K562 (cell line): ENCODE results near the gene DENND1A. TPM values are rescaled to one million over a fixed set of nuclear protein-coding genes. Genes with fewer than 3 reads are reported as not detected.
A peak's percentile ranks its signal among the peaks of the same experiment; 100 is the strongest.

Experiments
- ATF1 ChIP-seq, 2 experiments: fragments of 450-650 bp in 1 of 2; IDR thresholded peaks; 2 replicates each; pipeline ENCODE4 v1.6.1; 2016; ENCODE audit warnings: missing compliant biosample characterization in 1 of 2, missing genetic modification characterization in 1 of 2
- BRD9 ChIP-seq: fragments of 450-650 bp; IDR thresholded peaks from 2 replicates; pipeline ENCODE4 v1.6.1; 2018; ENCODE audit warnings: low read depth; ENCODE audit not compliant: partially characterized antibody
- CBX3 ChIP-seq, 2 experiments: IDR thresholded peaks; 1 replicate in 1 of 2; 2 replicates in 1 of 2; pipeline ENCODE4 v1.6.1; 2012; ENCODE audit warnings: inconsistent platforms in 2 of 2, low read length in 2 of 2, borderline replicate concordance in 1 of 2, control low read depth in 1 of 2
- CXXC5 ChIP-seq: fragments of 250-450 bp; sonication (Bioruptor Pico); IDR thresholded peaks from 2 replicates; pipeline ENCODE4 v1.8.0; 2022; ENCODE audit warnings: inconsistent platforms, mild to moderate bottlenecking, moderate library complexity
- L3MBTL2 ChIP-seq: fragments of 450-650 bp; IDR thresholded peaks from 2 replicates; pipeline ENCODE4 v1.6.1; 2016; ENCODE audit warnings: mild to moderate bottlenecking, moderate library complexity
- NFE2L1 ChIP-seq: fragments of 450-650 bp; IDR thresholded peaks from 2 replicates; pipeline ENCODE4 v1.6.1; 2016; ENCODE audit warnings: missing genetic modification characterization, low read depth, mild to moderate bottlenecking, missing compliant biosample characterization, moderate library complexity, borderline replicate concordance
- PHTF2 ChIP-seq: fragments of 250-450 bp; sonication (Bioruptor Pico); IDR thresholded peaks from 2 replicates; pipeline ENCODE4 v1.5.0; 2021; ENCODE audit warnings: mild to moderate bottlenecking
- PRPF4 ChIP-seq: fragments of 200-400 bp; formaldehyde crosslinking; IDR thresholded peaks from one replicate; pipeline ENCODE4 v1.6.1; 2017; ENCODE audit warnings: low read length, low read depth, mild to moderate bottlenecking; ENCODE audit not compliant: insufficient read depth, poor library complexity, severe bottlenecking
- RHOXF2B ChIP-seq: fragments of 250-450 bp; sonication (Bioruptor Pico); conservative IDR thresholded peaks from 2 replicates; pipeline ENCODE4 v1.5.1; 2021
- XRCC4 ChIP-seq: IDR thresholded peaks from one replicate; pipeline ENCODE4 v1.6.1; 2011; ENCODE audit not compliant: insufficient read depth, insufficient read length; ENCODE audit errors: extremely low read depth
- ZNF583 ChIP-seq: fragments of 250-450 bp; sonication (Bioruptor Pico); IDR thresholded peaks from 2 replicates; pipeline ENCODE4 v1.4.0; 2020
- polyA plus RNA-seq, 8 experiments: library from polyadenylated mRNA; depleted of rRNA in 4 of 8; stranded (reverse) in 5 of 8; unstranded in 3 of 8; fragments of >200 nt; fragmentation: Nextera tagmentation in 2 of 8; fragmentation: Illumina TruSeq in 1 of 8; extraction: Ambion mirVana in 2 of 8; extraction: Trizol in 1 of 8; gene quantifications; 2 replicates each; pipeline versions ENCODE4 v1.2.1 to v1.2.3, GENCODE V29; 2011 to 2014; ENCODE audit warnings: inconsistent platforms in 1 of 8, missing spikeins in 1 of 8
- total RNA-seq, 7 experiments: library from RNA; depleted of rRNA in 6 of 7; stranded (reverse); fragments of >200 nt in 6 of 7; fragmentation: Illumina TruSeq in 2 of 7; extraction: Trizol in 2 of 7; gene quantifications; 2 replicates each; pipeline versions ENCODE4 v1.2.1 to v1.2.3, GENCODE V29; 2011 to 2021; ENCODE audit warnings: low replicate concordance in 1 of 7
- TF ChIP-seq, protein P1 (sequence below): fragments of 250-450 bp; sonication (Bioruptor Pico); IDR thresholded peaks from 2 replicates; pipeline ENCODE4 v1.5.0; 2021
- TF ChIP-seq, protein P2 (sequence below), 3 experiments: fragments of 200-800 bp in 1 of 3; fragments of 250-450 bp in 1 of 3; fragments of 450-650 bp in 1 of 3; sonication (Bioruptor Pico) in 1 of 3; sonication (Bioruptor generic) in 1 of 3; formaldehyde crosslinking in 1 of 3; IDR thresholded peaks; 2 replicates each; pipeline versions ENCODE4 v1.6.1 to v1.8.0; 2016 to 2022; ENCODE audit warnings: mild to moderate bottlenecking in 2 of 3, missing genetic modification characterization in 2 of 3, missing compliant biosample characterization in 1 of 3, moderate library complexity in 1 of 3
- TF ChIP-seq, protein P3 (sequence below): fragments of 250-450 bp; sonication (Bioruptor Pico); IDR thresholded peaks from 2 replicates; pipeline ENCODE4 v1.5.0; 2022; ENCODE audit warnings: mild to moderate bottlenecking
- TF ChIP-seq, protein P4 (sequence below): fragments of 250-450 bp; sonication (Bioruptor Pico); IDR thresholded peaks from 2 replicates; pipeline ENCODE4 v1.4.0; 2020; ENCODE audit warnings: mild to moderate bottlenecking, moderate library complexity
- TF ChIP-seq, protein P5 (sequence below): fragments of 450-650 bp; IDR thresholded peaks from 2 replicates; pipeline ENCODE4 v1.6.1; 2016

Gene DENND1A
- total and polyA plus RNA-seq, 9 of the 15 experiments (the other 6 are each of a cell fraction or from before 2014, with no cell fraction given), result 7.6 to 29.5 (median 15.7) TPM

DNA sequence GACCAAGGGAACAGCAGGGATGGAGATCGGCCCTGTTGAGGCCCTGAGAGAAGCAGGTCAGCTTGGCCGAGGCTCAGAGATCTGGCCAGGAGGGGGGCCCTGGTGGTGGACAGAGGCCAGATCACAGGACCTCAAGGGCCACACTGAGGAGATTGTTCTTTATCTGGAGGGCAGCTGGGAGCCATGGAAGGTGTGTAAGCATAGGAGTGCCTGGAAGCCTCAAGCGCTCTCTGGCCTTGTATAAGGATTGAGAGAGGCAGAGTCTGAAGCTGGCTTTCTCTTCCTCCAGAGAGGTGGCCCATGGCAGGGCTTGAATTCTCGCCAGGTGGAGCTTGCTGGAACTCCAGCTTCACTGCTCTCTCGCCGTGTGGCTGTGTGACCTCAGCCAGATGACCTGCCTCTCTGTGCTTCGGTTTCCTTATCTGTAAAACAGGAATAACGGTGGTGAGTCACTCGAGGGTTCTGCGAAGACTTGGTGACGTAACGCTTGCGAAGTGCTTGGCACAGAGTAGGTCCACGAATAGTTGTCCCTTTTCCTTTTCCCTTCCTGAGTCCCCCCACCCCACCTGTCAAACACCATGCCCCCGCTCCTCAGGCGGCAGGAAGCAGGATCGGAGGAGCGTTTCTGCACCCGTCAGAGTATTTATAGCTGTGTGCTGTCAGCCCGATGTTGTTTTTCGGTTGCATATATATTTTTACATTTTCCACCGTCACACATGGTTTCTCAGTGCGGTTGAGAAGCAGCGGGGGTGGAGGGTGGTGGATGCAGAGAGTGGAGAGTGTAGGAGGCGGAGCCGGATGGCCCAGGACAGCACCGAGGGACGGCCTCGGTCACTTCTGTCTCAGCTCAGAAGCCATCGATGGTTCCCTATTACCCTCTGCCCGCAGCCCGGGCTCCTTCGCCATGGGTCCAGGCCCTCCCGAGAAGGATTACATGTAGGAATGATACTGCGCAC, 590.9 kb downstream of the DENND1A start (continued):
- TF ChIP-seq, protein P1, sequence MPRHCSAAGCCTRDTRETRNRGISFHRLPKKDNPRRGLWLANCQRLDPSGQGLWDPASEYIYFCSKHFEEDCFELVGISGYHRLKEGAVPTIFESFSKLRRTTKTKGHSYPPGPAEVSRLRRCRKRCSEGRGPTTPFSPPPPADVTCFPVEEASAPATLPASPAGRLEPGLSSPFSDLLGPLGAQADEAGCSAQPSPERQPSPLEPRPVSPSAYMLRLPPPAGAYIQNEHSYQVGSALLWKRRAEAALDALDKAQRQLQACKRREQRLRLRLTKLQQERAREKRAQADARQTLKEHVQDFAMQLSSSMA (CRISPR knock-in tag), result no peak
- TF ChIP-seq, protein P2, sequence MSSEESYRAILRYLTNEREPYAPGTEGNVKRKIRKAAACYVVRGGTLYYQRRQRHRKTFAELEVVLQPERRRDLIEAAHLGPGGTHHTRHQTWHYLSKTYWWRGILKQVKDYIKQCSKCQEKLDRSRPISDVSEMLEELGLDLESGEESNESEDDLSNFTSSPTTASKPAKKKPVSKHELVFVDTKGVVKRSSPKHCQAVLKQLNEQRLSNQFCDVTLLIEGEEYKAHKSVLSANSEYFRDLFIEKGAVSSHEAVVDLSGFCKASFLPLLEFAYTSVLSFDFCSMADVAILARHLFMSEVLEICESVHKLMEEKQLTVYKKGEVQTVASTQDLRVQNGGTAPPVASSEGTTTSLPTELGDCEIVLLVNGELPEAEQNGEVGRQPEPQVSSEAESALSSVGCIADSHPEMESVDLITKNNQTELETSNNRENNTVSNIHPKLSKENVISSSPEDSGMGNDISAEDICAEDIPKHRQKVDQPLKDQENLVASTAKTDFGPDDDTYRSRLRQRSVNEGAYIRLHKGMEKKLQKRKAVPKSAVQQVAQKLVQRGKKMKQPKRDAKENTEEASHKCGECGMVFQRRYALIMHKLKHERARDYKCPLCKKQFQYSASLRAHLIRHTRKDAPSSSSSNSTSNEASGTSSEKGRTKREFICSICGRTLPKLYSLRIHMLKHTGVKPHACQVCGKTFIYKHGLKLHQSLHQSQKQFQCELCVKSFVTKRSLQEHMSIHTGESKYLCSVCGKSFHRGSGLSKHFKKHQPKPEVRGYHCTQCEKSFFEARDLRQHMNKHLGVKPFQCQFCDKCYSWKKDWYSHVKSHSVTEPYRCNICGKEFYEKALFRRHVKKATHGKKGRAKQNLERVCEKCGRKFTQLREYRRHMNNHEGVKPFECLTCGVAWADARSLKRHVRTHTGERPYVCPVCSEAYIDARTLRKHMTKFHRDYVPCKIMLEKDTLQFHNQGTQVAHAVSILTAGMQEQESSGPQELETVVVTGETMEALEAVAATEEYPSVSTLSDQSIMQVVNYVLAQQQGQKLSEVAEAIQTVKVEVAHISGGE (CRISPR knock-in tag; IDR thresholded peaks at IDR 0.05), result no peak
- TF ChIP-seq L3MBTL2 (no peak), ZNF583 (0 out of 2 replicates have a peak, but pooled peaks have one; percentile 20), PHTF2 (no peak), RHOXF2B (CRISPR knock-in tag) (no peak), BRD9 (peak; percentile 92), PRPF4 (no peak), CBX3 (IDR thresholded peaks at IDR 0.05; ENCODE audit: borderline replicate concordance in 1 of 2, low read length in 2 of 2) (peak in 1 of 2 experiments; percentile 80; a peak in 1 of 3 replicates), NFE2L1 (no peak), XRCC4 (no peak), CXXC5 (0 out of 2 replicates have a peak, but pooled peaks have one; percentile 31), ATF1 (CRISPR knock-in tag; IDR thresholded peaks at IDR 0.05) (no peak), ATF1 (tag; IDR thresholded peaks at IDR 0.05) (peak; percentile 94)
- TF ChIP-seq, protein P3, sequence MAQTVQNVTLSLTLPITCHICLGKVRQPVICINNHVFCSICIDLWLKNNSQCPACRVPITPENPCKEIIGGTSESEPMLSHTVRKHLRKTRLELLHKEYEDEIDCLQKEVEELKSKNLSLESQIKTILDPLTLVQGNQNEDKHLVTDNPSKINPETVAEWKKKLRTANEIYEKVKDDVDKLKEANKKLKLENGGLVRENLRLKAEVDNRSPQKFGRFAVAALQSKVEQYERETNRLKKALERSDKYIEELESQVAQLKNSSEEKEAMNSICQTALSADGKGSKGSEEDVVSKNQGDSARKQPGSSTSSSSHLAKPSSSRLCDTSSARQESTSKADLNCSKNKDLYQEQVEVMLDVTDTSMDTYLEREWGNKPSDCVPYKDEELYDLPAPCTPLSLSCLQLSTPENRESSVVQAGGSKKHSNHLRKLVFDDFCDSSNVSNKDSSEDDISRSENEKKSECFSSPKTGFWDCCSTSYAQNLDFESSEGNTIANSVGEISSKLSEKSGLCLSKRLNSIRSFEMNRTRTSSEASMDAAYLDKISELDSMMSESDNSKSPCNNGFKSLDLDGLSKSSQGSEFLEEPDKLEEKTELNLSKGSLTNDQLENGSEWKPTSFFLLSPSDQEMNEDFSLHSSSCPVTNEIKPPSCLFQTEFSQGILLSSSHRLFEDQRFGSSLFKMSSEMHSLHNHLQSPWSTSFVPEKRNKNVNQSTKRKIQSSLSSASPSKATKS (CRISPR knock-in tag), result no peak
- TF ChIP-seq, protein P4, sequence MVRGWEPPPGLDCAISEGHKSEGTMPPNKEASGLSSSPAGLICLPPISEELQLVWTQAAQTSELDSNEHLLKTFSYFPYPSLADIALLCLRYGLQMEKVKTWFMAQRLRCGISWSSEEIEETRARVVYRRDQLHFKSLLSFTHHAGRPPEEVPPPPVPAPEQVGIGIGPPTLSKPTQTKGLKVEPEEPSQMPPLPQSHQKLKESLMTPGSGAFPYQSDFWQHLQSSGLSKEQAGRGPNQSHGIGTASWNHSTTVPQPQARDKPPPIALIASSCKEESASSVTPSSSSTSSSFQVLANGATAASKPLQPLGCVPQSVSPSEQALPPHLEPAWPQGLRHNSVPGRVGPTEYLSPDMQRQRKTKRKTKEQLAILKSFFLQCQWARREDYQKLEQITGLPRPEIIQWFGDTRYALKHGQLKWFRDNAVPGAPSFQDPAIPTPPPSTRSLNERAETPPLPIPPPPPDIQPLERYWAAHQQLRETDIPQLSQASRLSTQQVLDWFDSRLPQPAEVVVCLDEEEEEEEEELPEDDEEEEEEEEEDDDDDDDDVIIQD (CRISPR knock-in tag), result no peak
- TF ChIP-seq, protein P5, sequence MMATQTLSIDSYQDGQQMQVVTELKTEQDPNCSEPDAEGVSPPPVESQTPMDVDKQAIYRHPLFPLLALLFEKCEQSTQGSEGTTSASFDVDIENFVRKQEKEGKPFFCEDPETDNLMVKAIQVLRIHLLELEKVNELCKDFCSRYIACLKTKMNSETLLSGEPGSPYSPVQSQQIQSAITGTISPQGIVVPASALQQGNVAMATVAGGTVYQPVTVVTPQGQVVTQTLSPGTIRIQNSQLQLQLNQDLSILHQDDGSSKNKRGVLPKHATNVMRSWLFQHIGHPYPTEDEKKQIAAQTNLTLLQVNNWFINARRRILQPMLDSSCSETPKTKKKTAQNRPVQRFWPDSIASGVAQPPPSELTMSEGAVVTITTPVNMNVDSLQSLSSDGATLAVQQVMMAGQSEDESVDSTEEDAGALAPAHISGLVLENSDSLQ, result peak; percentile 74
